Activated CD8-positive, alpha-beta memory T cell treated with anti-CD3 and anti-CD28 coated beads for 1 hour (primary cell): ENCODE measurements around the gene CRKL.

Experiments used
- DNase-seq, 2 donors: peaks; one replicate each; pipeline ENCODE4 v3.0.0-alpha.2; 2020; ENCODE audit warnings: low read depth in 1 of 2; ENCODE audit errors: extremely low read depth in 1 of 2

Gene CRKL

GRCh38 chr22:20979940-20980453 lies 62.8 kb downstream of the CRKL start:
- no peak for DNase-seq

- DNase-seq, result no peak
These were observed 63.3 kb downstream of the CRKL start for GRCh38 chr22:20980523-20980922.

- no peak for DNase-seq
These were observed 63.9 kb downstream of the CRKL start for GRCh38 chr22:20980938-20981722.

- peak; percentile 31 to 48 for DNase-seq
These were observed 64.8 kb downstream of the CRKL start, which contains the start of gene LZTR1 for GRCh38 chr22:20981787-20982562. Gene LZTR1 (plus strand): TSS chr22:20982297. CDS start chr22:20982372, 75 bp downstream.

- DNase-seq, result no peak
These were observed 65.3 kb downstream of the CRKL start for GRCh38 chr22:20982563-20982882.

- DNase-seq, result no peak
These were observed 66.0 kb downstream of the CRKL start for GRCh38 chr22:20983081-20983771.

GRCh38 chr22:20985720-20986119 lies 68.5 kb downstream of the CRKL start:
- DNase-seq, result no peak

GRCh38 chr22:20986365-20986764 lies 69.2 kb downstream of the CRKL start:
- DNase-seq, result no peak

GRCh38 chr22:20987375-20987774 lies 70.2 kb downstream of the CRKL start:
- DNase-seq, result no peak

GRCh38 chr22:20988573-20989322 lies 71.5 kb downstream of the CRKL start:
- no peak for DNase-seq

- DNase-seq, result no peak
These were observed 72.3 kb downstream of the CRKL start for GRCh38 chr22:20989323-20990138.

GRCh38 chr22:20990184-20991180 lies 73.3 kb downstream of the CRKL start:
- no peak for DNase-seq

GRCh38 chr22:20991252-20992055 lies 74.2 kb downstream of the CRKL start:
- no peak for DNase-seq

- DNase-seq, result no peak
These were observed 74.8 kb downstream of the CRKL start for GRCh38 chr22:20992056-20992442.

- no peak for DNase-seq
These were observed 75.5 kb downstream of the CRKL start for GRCh38 chr22:20992456-20993303.

GRCh38 chr22:20993304-20994127 lies 76.3 kb downstream of the CRKL start:
- DNase-seq, result no peak
